Measurements from ENCODE around the gene RNF123. TPM values are rescaled to one million over a fixed set of nuclear protein-coding genes. Genes with fewer than 3 reads are reported as not detected.

Gene RNF123
- total and polyA plus RNA-seq, 2 donors (not counting 3 experiments of a cell fraction or from before 2014, with no cell fraction given), result 43.4 to 59.3 TPM

- Histone ChIP-seq H3K4me3 (replicated peaks in 1 of 3; ENCODE audit: insufficient read depth in 1 of 3, low read depth in 1 of 3, low read length in 3 of 3) (no peak overlapping the region), H3K27ac (ENCODE audit: insufficient read depth, low read depth, low read length) (no peak overlapping the region), H3K36me3 (ENCODE audit: control insufficient read depth in 2 of 2, extremely low read depth in 1 of 2, insufficient read depth in 2 of 2, low read length in 2 of 2) (no peaks in the 10 kb centered on the region), H2AFZ (ENCODE audit: low read depth, low read length) (no peak overlapping the region), H3K4me2 (ENCODE audit: insufficient read depth, low read length) (no peak overlapping the region), H4K20me1 (replicated peaks; ENCODE audit: control insufficient read depth, extremely low read depth, insufficient read depth, low read length) (no peaks in the 10 kb centered on the region), H3K9ac (replicated peaks; ENCODE audit: extremely low read depth, insufficient read depth, low read length) (no peak overlapping the region), H3K9me3 (replicated peaks; ENCODE audit: control insufficient read depth, insufficient read depth, low read length) (no peaks in the 10 kb centered on the region), H3K79me2 (ENCODE audit: control insufficient read depth, insufficient read depth, low read length) (peaks cover 3% of the 10 kb centered on the region), H3K4me1 (ENCODE audit: control insufficient read depth, extremely low read depth, insufficient read depth, low read length) (peaks cover 4% of the 10 kb centered on the region), H3K9me1 (replicated peaks; ENCODE audit: control insufficient read depth, extremely low read depth, insufficient read depth, low read length) (no peaks in the 10 kb centered on the region), H3K27me3 (ENCODE audit: control insufficient read depth in 2 of 2, insufficient read depth in 2 of 2, low read length in 2 of 2) (peaks cover 0 to 1% of the 10 kb centered on the region in 2 experiments)
- DNase-seq (ENCODE audit: low read depth, low spot score) (no peak), FAIRE-seq (no peak)
- ChIA-PET POLR2A (no interaction called here), CTCF (interaction anchor here (0.9 to 5.4 kb wide), 2 partner anchors 122 to 130 kb away, joined by 3 to 293 read pairs; no protein-coding TSS in a partner anchor)
- intact Hi-C loops (cut with micrococcal nuclease), result no loop called here
- no TSS peak for BruUV-seq (replicated peaks)
- TF ChIP-seq FOS (IDR thresholded peaks at IDR 0.05; ENCODE audit: borderline replicate concordance, insufficient read depth, low read length) (no peak), MYC (IDR thresholded peaks at IDR 0.05; ENCODE audit: low read depth, low read length) (no peak), JUN (IDR thresholded peaks at IDR 0.05; ENCODE audit: borderline replicate concordance, insufficient read depth, insufficient read length, low read depth) (no peak), CTCF (IDR thresholded peaks at IDR 0.05; ENCODE audit: extremely low read depth in 1 of 2, insufficient read depth in 1 of 2, low read depth in 1 of 2, low read length in 2 of 2) (no peak), MAX (IDR thresholded peaks at IDR 0.05; ENCODE audit: insufficient read depth, insufficient read length) (no peak), GATA2 (IDR thresholded peaks at IDR 0.05; ENCODE audit: insufficient read depth, insufficient read length, low read depth, low read length) (no peak)
- dilution Hi-C loops (cut with MboI; ENCODE audit: extremely low pct_ligation_motif_present, low sequenced_read_pairs), result no loop called here
These were observed 20.5 kb upstream of the RNF123 start for GRCh38 chr3:49668861-49669260.
